C4-2B (cell line): ENCODE measurements around the gene RAVER2.

Source experiments
- ZFX ChIP-seq: fragments of 450-650 bp; IDR thresholded peaks from 2 replicates; pipeline ENCODE4 v1.6.1; 2017
- TF ChIP-seq, protein P1 (sequence below): fragments of 450-650 bp; conservative IDR thresholded peaks from 2 replicates; pipeline ENCODE4 v1.5.1; 2017; ENCODE audit warnings: mild to moderate bottlenecking

DNA sequence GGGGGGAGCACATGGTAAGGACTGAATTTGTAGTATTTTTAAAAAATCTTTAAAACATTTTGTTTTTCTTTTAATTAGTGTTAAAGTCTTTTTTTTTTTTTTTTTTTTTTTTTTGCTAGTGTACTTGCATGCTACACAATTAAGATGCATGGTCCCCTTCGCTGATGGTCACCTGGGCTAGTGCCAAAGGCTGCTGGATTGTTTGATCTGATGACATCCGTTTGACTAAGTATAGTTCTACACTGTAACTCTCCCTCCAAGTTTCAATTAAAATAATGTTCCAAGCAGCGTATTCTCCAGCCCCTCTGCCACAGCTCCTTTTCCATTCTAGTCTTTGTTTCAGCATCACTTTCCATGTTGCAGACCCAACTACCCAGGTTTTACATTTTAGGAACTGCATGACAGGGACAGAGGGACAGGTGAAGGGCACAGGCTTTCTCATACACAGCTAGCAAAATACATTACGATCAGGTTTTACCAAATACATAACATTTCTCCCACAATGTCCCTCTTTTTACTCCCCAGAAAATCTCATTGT lies 852 bp upstream of the RAVER2 start:
- TF ChIP-seq, protein P1, sequence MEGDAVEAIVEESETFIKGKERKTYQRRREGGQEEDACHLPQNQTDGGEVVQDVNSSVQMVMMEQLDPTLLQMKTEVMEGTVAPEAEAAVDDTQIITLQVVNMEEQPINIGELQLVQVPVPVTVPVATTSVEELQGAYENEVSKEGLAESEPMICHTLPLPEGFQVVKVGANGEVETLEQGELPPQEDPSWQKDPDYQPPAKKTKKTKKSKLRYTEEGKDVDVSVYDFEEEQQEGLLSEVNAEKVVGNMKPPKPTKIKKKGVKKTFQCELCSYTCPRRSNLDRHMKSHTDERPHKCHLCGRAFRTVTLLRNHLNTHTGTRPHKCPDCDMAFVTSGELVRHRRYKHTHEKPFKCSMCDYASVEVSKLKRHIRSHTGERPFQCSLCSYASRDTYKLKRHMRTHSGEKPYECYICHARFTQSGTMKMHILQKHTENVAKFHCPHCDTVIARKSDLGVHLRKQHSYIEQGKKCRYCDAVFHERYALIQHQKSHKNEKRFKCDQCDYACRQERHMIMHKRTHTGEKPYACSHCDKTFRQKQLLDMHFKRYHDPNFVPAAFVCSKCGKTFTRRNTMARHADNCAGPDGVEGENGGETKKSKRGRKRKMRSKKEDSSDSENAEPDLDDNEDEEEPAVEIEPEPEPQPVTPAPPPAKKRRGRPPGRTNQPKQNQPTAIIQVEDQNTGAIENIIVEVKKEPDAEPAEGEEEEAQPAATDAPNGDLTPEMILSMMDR: no peak
- TF ChIP-seq ZFX: no peak
